DMS114 treated with DMSO at 0.1 percent for 48 hours (cell line): ENCODE results near the gene OPHN1.

ENCODE experiments used
- DNase-seq: peaks from one replicate; lab custom pipeline; 2025; ENCODE audit not compliant: unreplicated experiment; lab: John Stamatoyannopoulos, UW

Gene OPHN1

GRCh38 chrX:68183612-68184214, 249.6 kb downstream of the OPHN1 start:
- DNase-seq: peak; percentile 4

- DNase-seq: no peak
Measured at GRCh38 chrX:68180579-68180978, 252.7 kb downstream of the OPHN1 start.

GRCh38 chrX:68179355-68179754, 253.9 kb downstream of the OPHN1 start:
- DNase-seq: no peak

- DNase-seq: no peak
Measured at GRCh38 chrX:68177542-68177941, 255.8 kb downstream of the OPHN1 start.

GRCh38 chrX:68175562-68175961, 257.7 kb downstream of the OPHN1 start:
- DNase-seq: no peak

- DNase-seq: no peak
Measured at GRCh38 chrX:68163441-68163840, 269.9 kb downstream of the OPHN1 start.

GRCh38 chrX:68147848-68148247, 285.4 kb downstream of the OPHN1 start:
- DNase-seq: no peak

GRCh38 chrX:68146054-68146453, 287.2 kb downstream of the OPHN1 start:
- peak; percentile 18 for DNase-seq

- DNase-seq: no peak
Measured at GRCh38 chrX:68139791-68140190, 293.5 kb downstream of the OPHN1 start.

GRCh38 chrX:68133181-68133580, 300.1 kb downstream of the OPHN1 start:
- DNase-seq: no peak

GRCh38 chrX:68132749-68133148, 300.5 kb downstream of the OPHN1 start:
- DNase-seq: no peak

- no peak for DNase-seq
Measured at GRCh38 chrX:68121835-68122234, 311.5 kb downstream of the OPHN1 start.

GRCh38 chrX:68121371-68121770, 311.9 kb downstream of the OPHN1 start:
- no peak for DNase-seq

GRCh38 chrX:68115371-68115770, 317.9 kb downstream of the OPHN1 start:
- no peak for DNase-seq

GRCh38 chrX:68114573-68115129, 318.6 kb downstream of the OPHN1 start:
- DNase-seq: no peak

GRCh38 chrX:68113837-68114572, 319.3 kb downstream of the OPHN1 start:
- no peak for DNase-seq

GRCh38 chrX:68112321-68112720, 321.0 kb downstream of the OPHN1 start:
- no peak for DNase-seq

GRCh38 chrX:68109162-68109561, 324.1 kb downstream of the OPHN1 start:
- no peak for DNase-seq

GRCh38 chrX:68098431-68098830, 334.9 kb downstream of the OPHN1 start:
- no peak for DNase-seq

GRCh38 chrX:68090266-68090665, 343.0 kb downstream of the OPHN1 start:
- DNase-seq: peak; percentile 0

GRCh38 chrX:68087526-68087925, 345.8 kb downstream of the OPHN1 start:
- no peak for DNase-seq

GRCh38 chrX:68086709-68087108, 346.6 kb downstream of the OPHN1 start:
- no peak for DNase-seq
